ENCODE measurements around the gene ESRRG.

The ESRRG gene

DNA sequence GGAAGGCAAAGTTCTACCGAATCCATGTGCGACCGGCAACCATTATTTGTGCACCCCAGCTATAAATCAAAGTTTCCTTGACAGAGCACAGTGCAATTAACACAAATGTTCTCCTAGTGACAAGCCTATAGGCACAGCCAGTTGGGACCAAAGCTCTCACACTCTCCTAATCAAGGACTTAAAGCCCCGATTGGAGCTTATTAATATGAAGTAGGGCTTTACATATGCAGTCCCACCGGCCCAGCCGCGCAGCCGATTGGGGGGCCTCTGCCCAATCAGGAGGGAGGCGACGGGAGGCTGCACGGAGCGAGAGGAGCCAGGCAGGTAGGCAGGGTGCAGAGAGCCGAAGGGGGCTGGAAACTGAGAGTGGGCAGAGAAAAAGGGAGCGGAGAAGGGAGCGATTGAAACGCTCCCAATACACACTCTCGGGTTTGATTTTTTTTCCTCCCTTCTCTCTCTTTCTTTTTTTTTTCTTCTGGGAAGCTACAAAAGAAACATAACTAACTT lies at the start of gene ESRRG:
ESRRG (minus strand) TSS at position 156 of the 507 bp plus-strand sequence; CDS start at position 26, 130 bp downstream.
- DNase-seq (ENCODE audit: low read depth in 3 of 3), result no peak

DNA sequence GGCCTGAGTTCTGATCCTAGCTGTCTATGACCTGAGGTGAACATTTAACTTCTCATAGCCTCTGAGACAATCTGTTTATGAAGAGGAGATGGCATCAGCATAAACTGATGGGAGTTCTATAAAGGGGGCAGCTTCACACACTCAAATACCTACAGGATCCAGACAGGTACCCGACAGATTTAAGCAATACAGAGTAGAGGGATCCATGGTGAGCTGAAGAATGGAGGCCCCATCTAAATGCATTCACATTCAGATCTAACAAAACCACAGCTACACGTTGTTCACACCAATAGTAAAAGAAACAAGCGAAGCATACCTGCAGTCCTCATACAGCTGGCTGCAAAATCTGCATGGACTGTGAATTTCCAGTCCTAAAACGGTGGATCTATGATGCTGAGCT lies 48.7 kb upstream of the ESRRG start:
- DNase-seq (ENCODE audit: low read depth in 3 of 3), result no peak

DNA sequence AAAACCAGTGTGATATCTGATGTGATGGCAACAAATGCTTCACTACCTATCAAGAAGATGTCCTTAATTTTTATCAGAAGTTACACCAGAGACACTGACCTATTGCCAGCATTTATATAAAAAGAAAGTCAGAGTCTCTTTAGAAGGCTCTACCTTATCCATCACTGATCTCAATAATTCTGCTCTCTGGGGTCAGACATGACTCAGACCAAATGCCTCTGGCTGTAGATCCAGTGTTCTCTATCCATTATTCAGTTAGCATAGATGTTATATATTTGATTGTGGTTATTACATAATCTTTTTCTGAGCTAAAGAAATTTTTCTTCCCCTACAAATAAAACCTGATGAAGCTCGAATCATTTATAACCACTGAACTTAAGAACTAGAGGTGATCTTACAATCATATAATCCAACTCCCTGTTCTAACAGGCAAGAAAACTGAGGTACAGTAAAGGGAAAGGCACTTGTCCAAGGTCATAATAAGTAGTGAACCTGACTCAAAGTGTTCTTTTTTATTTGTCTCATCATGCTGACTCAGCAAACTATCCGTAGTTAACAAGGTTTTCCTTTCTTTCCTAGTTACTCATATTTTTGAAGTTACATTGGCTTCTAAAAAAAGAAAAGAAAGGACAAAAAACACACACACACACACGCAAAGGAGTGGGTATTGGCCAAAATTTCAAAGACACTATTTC lies 43.6 kb upstream of the ESRRG start:
- no peak for DNase-seq (ENCODE audit: low read depth in 3 of 3)

DNA sequence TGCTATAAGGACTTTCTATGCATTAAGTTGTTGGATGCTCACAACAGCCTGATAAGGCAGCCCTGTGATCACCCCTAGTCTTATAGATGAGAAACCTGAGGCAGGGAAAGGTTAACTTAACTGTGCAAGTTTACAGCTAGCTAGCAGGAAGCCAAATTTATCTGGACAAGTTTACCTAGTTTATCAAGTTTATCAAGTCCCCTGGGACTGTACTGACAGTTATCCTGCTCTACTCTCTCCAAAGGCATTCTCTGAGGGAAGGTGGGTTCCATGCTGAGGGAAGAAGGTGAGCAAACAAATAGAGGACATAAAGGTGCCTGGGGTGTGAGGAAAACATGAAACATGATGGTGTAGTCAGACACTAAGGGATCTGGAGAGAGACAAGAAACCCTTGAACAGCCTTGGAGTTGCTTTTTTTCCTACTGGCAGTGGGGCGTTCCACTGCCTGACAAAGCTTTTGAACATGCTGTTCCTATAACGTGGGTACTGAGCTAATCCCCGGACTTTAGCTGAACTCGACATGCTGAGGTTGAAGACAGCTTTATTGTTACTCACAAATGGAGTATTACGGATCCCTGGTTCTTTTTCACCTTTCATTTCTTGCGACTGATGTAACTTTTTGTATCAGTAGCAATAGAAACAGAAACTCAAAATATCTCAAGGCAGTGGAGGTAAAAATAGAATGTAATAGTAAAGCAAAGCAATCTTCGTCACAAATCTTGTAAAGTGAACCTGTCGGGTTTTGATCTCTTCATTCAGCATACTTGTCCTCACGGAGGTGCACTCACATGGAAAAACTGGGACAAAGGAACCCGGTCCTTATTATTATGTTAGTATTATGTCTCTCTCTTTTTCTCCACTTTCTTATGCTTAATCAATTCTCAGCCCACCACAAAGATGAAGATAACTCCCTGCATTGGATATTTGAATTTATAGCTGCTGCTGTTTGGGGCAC lies 42.4 kb upstream of the ESRRG start:
- no peak for DNase-seq (ENCODE audit: low read depth in 3 of 3)

DNA sequence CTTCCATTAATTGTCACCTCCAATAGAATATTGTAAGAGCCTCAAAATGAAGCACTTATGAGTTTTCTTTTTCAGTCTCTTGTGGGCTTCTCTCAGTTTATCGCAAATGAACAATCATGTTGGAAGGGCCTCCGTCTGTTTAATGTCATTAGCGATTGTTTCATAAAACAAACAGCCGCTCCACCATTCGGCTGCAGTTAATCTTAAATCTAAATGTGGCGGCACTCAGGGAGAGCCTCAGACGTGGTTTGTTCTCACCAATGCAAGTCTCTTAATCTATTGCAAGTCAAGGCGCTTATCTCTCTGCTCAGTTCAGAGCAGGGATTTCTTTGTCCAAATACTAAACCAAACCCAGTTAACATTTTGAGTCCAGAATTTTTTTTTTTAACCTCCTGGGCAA lies 34.9 kb upstream of the ESRRG start:
- DNase-seq (ENCODE audit: low read depth in 3 of 3), result no peak

DNA sequence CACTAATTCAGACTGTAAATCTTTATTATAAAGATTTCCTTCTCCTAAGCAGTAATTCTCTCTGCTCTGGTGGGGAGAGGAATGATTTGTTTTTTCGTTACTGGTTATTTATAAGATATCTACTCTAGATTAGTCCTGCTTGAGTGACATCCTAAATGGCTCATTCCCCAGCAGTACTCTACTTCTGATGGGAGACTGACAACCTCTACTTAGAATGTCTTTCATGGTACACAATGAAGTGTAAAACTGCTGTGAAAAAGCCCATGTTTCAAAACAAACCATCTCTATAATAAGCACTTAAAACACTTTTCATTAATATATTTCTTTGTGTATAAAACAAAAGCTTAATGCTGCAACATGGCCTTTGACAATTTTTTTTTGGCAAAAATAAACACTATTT lies 33.9 kb upstream of the ESRRG start:
- DNase-seq (ENCODE audit: low read depth in 3 of 3), result no peak

DNA sequence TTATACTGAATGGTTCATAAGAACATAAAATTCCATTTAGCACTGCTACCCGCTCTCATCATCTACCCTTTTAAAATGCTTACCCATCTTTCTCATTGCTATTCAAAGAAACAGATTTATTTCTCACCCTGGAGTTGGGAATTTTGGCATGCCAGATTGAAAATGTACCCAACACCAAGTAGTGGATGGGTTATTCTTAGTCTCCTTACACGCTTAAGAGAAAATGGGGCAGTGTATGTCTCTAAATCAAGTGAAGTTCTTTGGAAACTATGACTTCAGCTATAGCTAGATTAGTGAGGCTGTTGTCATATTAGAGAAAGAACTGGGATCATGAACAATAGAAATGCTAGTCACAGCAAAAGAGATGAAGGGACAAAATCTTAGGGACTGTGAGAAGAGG lies 27.7 kb upstream of the ESRRG start:
- DNase-seq (ENCODE audit: low read depth in 3 of 3), result no peak

DNA sequence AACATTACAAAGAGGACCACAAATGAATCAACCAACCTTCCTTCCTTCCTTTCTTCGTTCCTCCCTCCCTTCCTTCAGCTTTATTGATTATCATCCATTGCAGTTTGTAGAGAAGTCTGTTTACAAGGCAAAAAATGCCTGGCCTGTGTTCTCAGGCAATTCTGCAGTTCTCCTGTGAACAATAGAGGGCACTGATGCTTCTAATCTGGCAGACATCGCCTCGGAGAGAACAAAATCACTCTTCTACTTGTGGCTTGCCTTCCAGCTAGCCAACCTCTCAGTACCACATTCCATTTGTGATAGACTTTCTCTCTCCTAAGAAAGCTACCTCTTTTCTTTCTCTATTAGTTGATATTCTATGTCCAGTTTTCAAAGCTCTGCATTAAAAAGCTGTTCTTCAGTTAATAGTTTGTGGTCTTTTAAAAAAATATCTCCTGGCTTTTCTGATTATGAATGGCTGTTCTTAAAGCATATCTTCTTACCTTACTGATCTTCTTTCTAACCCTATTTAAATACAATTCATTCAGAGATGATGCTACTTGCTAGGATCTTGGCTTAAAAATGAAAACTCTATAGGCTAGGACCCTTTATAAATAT lies 26.9 kb upstream of the ESRRG start:
- DNase-seq (ENCODE audit: low read depth in 3 of 3), result no peak

DNA sequence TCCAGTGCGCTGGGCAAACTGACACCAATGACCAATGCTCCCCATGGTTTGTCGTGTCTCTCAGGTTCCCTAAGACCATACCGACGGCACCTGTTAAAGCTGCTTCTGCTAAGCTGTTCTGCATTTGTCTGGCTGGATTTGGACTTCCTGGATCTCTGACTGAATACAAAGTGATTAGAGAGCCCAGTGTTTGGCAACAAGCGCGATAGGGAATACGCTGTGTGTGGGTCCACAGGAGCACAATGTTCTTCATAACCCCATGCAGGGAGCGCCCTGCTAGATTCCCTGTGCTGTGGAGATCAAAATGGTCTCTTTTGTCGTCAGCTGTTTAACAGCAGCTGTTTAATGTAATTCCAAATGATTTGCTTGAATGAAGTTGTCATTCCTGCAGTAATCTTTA lies 26.0 kb upstream of the ESRRG start:
- DNase-seq (ENCODE audit: low read depth in 3 of 3), result no peak

DNA sequence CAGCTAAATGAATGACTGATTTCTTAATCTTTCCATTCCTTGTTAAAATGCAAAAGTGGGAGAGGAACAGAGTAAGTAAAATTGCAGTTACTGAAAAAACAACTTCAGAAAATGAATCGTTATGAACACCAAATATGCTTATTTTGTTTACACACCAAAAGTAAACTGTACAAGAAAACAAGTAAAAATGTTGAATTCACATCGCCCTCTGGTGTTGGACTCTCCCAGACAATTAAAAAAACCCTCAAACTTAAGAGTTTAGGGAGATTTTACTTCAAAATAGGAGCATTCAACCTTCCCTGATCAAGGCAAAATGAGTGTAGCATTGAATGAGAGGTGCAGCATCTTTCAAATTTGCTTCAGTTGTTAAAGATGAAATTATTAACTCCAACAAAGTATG lies 19.4 kb upstream of the ESRRG start:
- no peak for DNase-seq (ENCODE audit: low read depth in 3 of 3)

DNA sequence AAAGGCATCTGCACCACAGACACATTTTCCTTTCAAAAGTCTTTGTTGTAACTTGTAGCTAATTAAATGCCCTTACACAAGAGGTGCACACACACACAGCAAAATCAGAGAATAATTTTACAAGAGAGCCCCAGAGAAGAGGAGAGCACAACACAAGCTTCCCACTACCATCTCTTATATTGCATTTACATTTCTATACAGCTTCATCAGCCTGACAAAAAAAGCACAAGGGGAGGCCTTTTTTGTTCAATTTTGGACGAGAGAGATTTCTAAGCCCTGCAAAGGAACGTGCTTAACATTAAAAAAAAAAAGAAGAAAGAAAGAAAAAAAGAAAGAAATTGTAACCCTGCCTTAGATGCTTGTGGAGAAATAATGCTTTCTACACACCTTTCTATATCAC lies 17.1 kb upstream of the ESRRG start:
- DNase-seq (ENCODE audit: low read depth in 3 of 3), result no peak

DNA sequence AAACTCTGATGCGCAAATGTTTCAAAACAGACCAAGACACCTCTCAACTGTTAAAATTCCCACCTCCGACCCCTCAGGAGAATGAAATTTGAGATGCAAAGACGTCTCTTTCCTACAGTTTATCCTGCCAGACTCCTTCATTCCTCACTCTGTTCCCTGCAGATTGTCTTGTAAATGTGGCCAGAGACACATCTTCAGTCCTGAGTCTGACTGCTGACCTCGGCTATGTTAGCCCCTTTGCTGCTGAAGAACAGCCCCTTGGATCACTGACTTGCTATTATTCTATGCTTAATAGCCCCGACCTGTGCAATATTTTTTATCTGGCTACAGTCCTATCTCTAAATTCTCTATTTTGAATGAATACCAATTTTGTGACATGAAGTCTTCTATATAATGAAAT lies 16.6 kb upstream of the ESRRG start:
- no peak for DNase-seq (ENCODE audit: low read depth in 3 of 3)

DNA sequence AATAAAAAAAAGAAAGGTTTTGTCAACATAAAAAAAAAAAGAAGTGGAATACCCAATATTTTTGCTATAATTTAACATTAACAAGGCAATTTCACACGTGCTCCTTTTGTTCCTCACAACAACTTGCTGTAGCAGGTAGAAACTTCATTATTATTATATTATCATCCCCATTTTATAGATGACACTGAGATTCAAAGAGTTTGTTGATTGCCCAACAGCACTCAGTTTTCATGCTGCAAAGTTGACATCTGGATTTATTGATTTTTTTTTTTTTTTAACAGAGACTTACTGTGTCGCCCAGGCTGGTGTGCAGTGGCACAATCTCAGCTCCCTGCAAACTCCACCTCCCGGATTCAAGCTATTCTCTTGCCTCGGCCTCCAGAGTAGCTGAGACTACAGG lies 8.9 kb upstream of the ESRRG start:
- DNase-seq (ENCODE audit: low read depth in 3 of 3), result no peak

DNA sequence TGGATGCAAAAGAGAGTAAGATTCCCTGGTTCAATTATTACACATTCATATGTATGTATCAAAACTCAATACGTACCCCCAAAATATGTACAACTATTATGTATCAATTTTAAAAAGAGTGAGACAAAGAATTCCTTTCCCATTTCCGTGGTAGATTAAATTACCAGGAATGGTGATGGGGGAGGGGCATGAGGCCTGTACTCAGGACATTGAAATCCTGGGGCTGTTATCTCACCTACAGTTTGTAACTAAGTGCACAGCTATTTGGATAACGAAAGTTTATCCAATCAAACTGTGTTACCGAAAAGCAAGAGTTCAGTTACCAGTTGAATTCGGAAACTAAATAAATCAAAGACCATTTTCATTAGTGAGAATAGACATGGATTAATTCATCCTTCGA lies 8.3 kb upstream of the ESRRG start:
- no peak for DNase-seq (ENCODE audit: low read depth in 3 of 3)

DNA sequence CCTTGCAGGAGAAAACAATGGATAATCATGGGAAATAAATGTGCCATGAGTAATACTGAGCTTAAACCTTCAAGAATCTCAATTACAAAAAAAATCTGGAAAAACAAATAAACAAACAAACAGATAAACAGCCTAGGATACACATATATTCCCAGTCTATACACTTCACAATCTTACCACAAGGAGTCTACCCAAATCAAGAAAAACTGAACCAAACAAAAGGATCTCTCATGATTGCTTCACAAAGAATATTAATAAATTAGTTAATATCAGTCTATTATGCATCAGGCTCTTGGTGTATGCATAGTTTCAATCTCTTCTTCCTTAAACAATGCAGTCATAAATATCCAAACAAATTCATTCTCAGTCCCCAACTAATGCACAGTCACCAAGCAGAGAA lies 3.2 kb upstream of the ESRRG start:
- DNase-seq (ENCODE audit: low read depth in 3 of 3), result no peak

DNA sequence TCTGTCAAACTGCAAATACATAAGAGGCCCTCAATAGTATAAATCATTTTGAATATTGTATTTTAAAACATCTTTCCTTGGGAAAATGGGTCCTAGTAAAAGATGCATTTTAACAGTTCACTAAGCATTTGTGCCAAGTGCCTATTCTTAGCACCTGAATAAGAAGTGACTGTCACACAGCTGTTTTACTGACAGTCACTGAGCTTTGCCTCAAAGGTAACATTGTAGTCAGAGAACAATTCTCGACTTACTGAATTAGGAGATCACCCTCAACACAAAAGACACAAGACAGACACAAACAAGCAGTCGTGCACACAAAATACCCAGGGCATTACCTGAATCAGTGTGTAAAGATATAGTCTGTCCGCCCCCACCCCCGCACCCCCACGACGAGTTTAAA lies 408 bp downstream of the ESRRG start:
- DNase-seq (ENCODE audit: low read depth in 3 of 3), result no peak

DNA sequence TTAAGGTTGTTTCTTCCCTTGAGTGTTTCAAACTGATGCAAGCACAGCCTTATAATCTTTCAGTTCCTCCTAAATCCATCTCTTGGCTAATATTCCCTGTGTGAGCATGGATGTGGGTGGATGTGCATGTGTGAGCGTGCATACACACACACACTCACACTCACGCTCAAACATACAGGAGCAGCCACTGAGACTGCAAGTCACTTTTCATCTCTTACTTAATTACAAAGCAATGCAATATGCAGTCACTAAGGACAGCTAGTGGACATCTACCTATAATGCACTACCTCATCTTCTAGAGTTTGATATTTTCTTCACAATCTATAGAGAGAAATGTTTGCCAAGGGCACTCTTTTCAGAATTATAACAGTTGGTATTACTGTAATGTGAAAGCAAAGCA lies 1.4 kb downstream of the ESRRG start:
- no peak for DNase-seq (ENCODE audit: low read depth in 3 of 3)

DNA sequence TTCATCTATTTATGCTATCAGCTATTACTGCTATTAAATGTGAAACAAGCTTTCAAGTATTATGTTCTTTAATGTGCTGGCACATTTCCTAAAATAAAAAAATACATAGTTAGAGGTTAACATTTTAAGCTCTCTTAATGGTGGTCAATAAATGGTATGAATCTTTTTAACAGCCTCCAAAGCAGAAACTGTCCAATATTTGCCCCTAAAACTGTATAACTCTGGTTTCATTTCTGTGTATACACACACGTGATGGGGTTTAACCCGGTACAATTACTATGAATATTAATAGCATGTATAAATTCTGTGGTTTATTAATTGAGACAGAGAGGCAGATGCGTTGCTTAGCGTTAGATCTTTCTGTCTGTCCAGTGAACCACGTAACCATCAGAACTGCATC lies 2.2 kb downstream of the ESRRG start:
- DNase-seq (ENCODE audit: low read depth in 3 of 3), result no peak

DNA sequence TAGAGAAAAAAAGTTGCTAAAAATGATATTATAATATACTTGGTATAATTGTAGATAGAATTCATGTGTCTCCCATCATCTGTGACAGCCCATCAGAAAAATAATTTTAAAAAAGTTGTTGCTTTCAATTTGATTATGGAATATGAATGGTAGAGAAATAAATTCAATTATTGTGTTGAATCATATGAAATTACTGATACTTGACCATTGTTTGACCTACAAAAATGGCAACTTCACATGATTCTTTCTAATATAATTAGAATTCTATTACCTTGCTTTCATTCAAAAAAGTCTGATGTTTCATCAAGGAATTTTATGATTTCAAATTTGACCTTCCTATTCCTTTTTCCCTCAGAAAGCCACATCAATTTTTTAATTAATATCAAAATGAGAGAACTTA lies 11.5 kb downstream of the ESRRG start:
- DNase-seq (ENCODE audit: low read depth in 3 of 3), result no peak

DNA sequence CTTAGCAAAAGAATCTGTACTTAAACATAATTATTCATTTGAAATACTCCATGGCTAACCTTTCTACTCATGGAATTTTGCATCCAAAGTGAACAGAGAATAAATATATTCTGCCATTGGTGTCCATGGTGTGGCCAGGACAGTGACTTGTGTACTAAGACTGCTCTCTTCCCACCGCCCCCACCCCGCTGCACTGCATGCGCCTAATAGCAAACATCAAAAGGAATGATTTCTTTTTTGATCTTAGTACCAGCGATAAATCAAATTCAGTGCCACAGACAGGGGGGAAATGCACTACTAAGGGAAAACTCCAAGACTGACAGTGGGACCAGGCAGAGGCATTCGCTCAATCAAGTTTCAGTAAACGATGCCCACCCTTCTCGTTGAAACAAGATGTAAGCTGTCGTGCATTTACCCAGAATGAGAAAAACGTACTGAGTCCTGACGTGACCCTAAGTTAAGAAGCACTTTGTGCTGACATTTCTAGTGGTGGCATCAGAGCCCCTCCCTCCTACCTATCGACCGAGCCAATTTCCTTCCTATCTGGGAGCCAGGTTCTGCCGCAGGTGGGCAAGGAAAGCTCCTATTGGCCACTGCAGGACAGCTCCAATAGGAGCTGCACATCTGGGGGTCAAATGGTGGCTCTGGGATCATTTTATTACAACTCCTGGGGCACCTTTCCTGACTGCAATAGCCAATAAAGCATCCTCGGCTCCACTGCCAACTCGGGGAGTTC lies 12.5 kb downstream of the ESRRG start:
- no peak for DNase-seq (ENCODE audit: low read depth in 3 of 3)

DNA sequence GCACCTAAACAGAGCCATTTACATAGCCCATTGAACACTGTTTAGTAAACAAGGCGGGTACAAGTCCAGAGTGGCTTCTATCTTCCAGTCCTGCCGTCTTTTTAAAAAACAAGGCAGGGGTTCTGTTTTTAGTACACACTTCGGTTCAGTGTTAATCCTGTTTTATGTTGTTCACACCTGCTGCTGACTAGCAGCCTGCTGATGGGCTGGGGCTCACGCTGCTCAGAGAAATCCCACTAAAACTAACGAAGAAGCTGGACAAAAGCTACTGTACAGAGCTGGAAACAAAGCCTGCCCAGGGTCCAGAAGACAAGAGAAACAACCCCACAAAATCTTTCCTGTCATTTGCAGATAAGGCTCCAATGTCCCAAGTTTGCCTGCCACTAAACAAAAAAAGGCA lies 13.2 kb downstream of the ESRRG start:
- no peak for DNase-seq (ENCODE audit: low read depth in 3 of 3)

DNA sequence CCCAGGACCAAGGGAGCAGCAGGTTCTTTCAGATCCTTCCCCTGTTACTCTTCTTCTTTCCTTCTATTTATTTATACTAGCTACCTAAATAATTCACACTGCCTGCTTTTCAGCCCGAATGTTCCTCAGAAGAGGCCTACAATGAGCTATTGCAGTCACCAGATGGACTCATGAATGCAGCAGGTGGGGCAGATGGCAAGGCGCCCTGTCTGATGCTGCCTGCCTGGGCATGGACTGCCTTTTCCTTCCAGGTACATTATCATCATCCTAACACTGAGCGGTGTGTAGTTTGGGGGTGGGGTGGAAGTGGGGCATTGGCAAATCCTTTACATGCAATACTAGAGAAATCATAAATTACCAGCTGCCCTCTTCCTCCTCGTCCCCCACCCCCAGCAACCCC lies 17.6 kb downstream of the ESRRG start:
- no peak for DNase-seq (ENCODE audit: low read depth in 3 of 3)
